SU-DHL-6 (cell line): Measurements from ENCODE around the gene ITGB1BP2.

Source experiments
- CTCF ChIP-seq: fragments of 200-600 bp; sonication (generic); IDR thresholded peaks from one replicate; pipeline ENCODE4 v1.5.1; 2017; ENCODE audit warnings: antibody characterized with exemption, mild to moderate bottlenecking, low read length, moderate library complexity; ENCODE audit not compliant: insufficient read depth, poor library complexity, severe bottlenecking
- EZH2phosphoT487 ChIP-seq: fragments of 200-600 bp; sonication (generic), shearing (Covaris generic); conservative IDR thresholded peaks from 2 replicates; pipeline ENCODE4 v1.6.1; 2018; ENCODE audit warnings: mild to moderate bottlenecking, antibody characterized with exemption, low read length, moderate library complexity, mixed read lengths

GRCh38 chrX:71296806-71297205 is 4.7 kb upstream of the ITGB1BP2 start:
- TF ChIP-seq EZH2phosphoT487 (no peak), CTCF (no peak)
